Liver (tissue), 3 donors: ENCODE data around the gene ULK1.

ENCODE experiments used
- ATF3 ChIP-seq: IDR thresholded peaks from 2 replicates; pipeline ENCODE4 v1.6.1; 2016; ENCODE audit warnings: antibody characterized with exemption
- EGR1 ChIP-seq, 2 donors: IDR thresholded peaks; 2 replicates each; pipeline ENCODE4 v1.6.1; 2016 to 2018; ENCODE audit warnings: antibody characterized with exemption in 2 of 2, low read depth in 2 of 2
- FOXA1 ChIP-seq: IDR thresholded peaks from 2 replicates; pipeline ENCODE4 v1.6.1; 2016; ENCODE audit warnings: antibody characterized with exemption
- GABPA ChIP-seq, 2 donors: IDR thresholded peaks in 1 of 2; conservative IDR thresholded peaks in 1 of 2; 2 replicates each; pipeline ENCODE4 v1.6.1; 2016; ENCODE audit warnings: antibody characterized with exemption in 2 of 2, mild to moderate bottlenecking in 1 of 2, moderate library complexity in 1 of 2
- HNF4A ChIP-seq, 2 donors: conservative IDR thresholded peaks; 2 replicates each; pipeline ENCODE4 v1.6.1; 2016; ENCODE audit warnings: antibody characterized with exemption in 2 of 2, mild to moderate bottlenecking in 2 of 2
- HNF4G ChIP-seq: IDR thresholded peaks from 2 replicates; pipeline ENCODE4 v1.6.1; 2016; ENCODE audit warnings: antibody characterized with exemption
- JUND ChIP-seq, 2 donors: IDR thresholded peaks; 2 replicates each; pipeline ENCODE4 v1.6.1; 2016; ENCODE audit warnings: antibody characterized with exemption in 2 of 2
- RAD21 ChIP-seq, 2 donors: IDR thresholded peaks; 2 replicates each; pipeline ENCODE4 v1.6.1; 2016; ENCODE audit warnings: antibody characterized with exemption in 2 of 2, mild to moderate bottlenecking in 2 of 2
- REST ChIP-seq: IDR thresholded peaks from 2 replicates; pipeline ENCODE4 v1.6.1; 2016; ENCODE audit warnings: antibody characterized with exemption, mild to moderate bottlenecking
- RXRA ChIP-seq, 2 donors: IDR thresholded peaks; 2 replicates each; pipeline ENCODE4 v1.6.1; 2017 to 2018; ENCODE audit warnings: antibody characterized with exemption in 2 of 2, mild to moderate bottlenecking in 1 of 2
- TAF1 ChIP-seq: conservative IDR thresholded peaks from 2 replicates; pipeline ENCODE4 v1.6.1; 2016; ENCODE audit warnings: antibody characterized with exemption, mild to moderate bottlenecking
- TF ChIP-seq, protein P1 (sequence below): fragments of 150-350 bp; IDR thresholded peaks from 2 replicates; pipeline ENCODE4 v1.5.1; 2017; ENCODE audit warnings: improper control_type of control experiment, low read depth, low read length; ENCODE audit not compliant: missing input control
- TF ChIP-seq, protein P2 (sequence below): IDR thresholded peaks from 2 replicates; pipeline ENCODE4 v1.6.1; 2016; ENCODE audit warnings: antibody characterized with exemption
- donor health status: healthy.
- donor health status: healthy.

- TF ChIP-seq, protein P1, sequence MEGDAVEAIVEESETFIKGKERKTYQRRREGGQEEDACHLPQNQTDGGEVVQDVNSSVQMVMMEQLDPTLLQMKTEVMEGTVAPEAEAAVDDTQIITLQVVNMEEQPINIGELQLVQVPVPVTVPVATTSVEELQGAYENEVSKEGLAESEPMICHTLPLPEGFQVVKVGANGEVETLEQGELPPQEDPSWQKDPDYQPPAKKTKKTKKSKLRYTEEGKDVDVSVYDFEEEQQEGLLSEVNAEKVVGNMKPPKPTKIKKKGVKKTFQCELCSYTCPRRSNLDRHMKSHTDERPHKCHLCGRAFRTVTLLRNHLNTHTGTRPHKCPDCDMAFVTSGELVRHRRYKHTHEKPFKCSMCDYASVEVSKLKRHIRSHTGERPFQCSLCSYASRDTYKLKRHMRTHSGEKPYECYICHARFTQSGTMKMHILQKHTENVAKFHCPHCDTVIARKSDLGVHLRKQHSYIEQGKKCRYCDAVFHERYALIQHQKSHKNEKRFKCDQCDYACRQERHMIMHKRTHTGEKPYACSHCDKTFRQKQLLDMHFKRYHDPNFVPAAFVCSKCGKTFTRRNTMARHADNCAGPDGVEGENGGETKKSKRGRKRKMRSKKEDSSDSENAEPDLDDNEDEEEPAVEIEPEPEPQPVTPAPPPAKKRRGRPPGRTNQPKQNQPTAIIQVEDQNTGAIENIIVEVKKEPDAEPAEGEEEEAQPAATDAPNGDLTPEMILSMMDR: no peak
- TF ChIP-seq RAD21 (IDR thresholded peaks at IDR 0.05) (no peak), HNF4A (conservative IDR thresholded peaks at IDR 0.05) (no peak), TAF1 (no peak), GABPA (IDR thresholded peaks at IDR 0.05 in 1 of 2, conservative IDR thresholded peaks at IDR 0.05 in 1 of 2) (no peak), RXRA (IDR thresholded peaks at IDR 0.05) (no peak), FOXA1 (no peak), HNF4G (no peak), EGR1 (IDR thresholded peaks at IDR 0.05; ENCODE audit: low read depth in 2 of 2) (no peak), JUND (IDR thresholded peaks at IDR 0.05) (no peak), ATF3 (no peak), REST (no peak)
- TF ChIP-seq, protein P2, sequence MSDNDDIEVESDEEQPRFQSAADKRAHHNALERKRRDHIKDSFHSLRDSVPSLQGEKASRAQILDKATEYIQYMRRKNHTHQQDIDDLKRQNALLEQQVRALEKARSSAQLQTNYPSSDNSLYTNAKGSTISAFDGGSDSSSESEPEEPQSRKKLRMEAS: no peak
Observed at GRCh38 chr12:131933387-131933786, 39.0 kb downstream of the ULK1 start.
